Frontal cortex (tissue), 4 donors: Measurements from ENCODE around the gene BCL11B. TPM values are rescaled to one million over a fixed set of nuclear protein-coding genes. Genes with fewer than 3 reads are reported as not detected.
A peak's percentile ranks its signal among the peaks of the same experiment; 100 is the strongest.

Experiments
- DNase-seq, 2 donors: peaks; one replicate each; pipeline ENCODE4 v3.0.0; 2012; ENCODE audit warnings: low spot score in 2 of 2
- FAIRE-seq: peaks from 2 replicates; lab custom pipeline; 2012; peaks lifted over from hg19 to GRCh38; lab: Jason Lieb, UNC
- total RNA-seq: library from RNA; depleted of rRNA; stranded (reverse); fragments of >200 nt; gene quantifications from one replicate; pipeline ENCODE4 v1.2.3, GENCODE V29; 2014
- donor health status: control.
- donor health status: control.
- donor health status: control.

BCL11B gene
- total RNA-seq, 1 donor from 2014 or later, result 58.3 TPM

DNA sequence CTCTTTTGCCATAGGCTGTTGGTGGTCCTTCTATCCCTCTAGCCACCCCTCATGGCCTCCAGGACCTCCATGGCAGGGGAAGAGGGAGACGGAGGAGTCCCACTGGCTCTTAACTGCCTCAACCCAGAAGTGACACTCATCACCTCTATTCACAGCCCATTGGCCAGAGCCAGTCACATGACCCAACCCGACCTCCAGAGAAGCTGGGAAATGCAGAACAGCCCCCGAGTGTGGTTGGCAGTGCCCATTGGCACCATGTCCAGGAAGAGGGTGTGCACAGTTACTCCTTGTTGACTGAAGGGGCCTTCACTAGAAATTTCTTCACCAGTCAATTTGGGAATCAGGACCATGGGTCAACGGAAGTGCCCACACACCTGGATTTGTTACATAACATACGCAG is 17.0 kb upstream of the BCL11B start:
- FAIRE-seq (no peak), DNase-seq (no peak)

DNA sequence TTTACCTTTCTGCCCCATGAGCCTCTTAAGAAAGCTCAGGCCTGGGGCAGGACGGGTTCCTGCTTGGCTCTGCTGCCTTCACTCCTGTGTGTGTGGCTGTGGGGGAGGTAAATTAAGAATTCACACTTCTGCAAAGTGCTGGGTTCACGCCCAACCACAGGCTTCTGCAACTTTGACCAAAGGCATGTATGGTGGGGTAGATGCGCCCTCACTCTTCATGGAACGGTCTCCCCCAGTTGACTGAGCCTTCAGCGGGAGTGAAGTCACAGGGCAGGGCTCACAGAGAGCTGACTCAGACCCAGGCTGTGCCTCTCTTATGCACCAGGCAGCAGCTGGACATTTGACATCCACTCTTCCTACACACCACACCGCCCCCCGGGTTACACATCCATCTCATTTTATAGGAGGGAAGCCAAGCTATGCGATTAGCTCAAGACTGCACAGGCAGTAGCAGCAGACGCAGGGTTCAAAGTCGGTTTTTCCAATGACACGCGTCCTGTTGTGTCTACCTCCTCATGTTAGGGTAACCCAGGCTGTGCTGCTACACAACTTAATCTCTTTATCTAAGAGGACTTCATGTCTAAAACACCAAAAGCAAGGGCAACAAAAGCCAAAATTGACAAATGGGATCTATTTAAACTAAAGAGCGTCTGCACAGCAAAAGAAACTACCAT is 15.4 kb upstream of the BCL11B start:
- no peak for FAIRE-seq
- DNase-seq, result no peak

GRCh38 chr14:99286761-99287160 is 14.8 kb upstream of the BCL11B start:
- FAIRE-seq, result no peak
- no peak for DNase-seq

GRCh38 chr14:99284254-99285004 is 12.4 kb upstream of the BCL11B start:
- FAIRE-seq (no peak), DNase-seq (no peak)

- no peak for FAIRE-seq
- no peak for DNase-seq
Observed at GRCh38 chr14:99282261-99283050, 10.5 kb upstream of the BCL11B start.

DNA sequence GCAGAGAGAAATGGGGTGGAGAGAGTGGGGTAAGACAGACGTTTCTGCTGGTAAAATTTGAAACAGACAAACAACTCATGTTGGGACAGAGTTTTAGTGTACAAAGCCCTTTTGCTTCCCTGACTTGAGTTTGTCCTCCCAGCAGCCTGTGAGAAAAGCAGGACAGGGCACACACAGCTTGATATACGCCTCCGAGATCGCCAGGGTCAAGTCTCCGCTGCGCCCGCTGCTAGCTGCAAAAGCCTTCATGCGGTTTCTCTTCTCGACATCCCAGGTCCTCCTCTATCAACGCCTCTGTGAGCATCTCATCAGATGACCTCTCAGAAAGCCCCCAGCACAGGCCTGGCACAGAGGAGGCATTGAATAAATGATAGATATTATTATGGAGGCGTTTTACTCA is 9.4 kb upstream of the BCL11B start:
- DNase-seq, result no peak
- no peak for FAIRE-seq

DNA sequence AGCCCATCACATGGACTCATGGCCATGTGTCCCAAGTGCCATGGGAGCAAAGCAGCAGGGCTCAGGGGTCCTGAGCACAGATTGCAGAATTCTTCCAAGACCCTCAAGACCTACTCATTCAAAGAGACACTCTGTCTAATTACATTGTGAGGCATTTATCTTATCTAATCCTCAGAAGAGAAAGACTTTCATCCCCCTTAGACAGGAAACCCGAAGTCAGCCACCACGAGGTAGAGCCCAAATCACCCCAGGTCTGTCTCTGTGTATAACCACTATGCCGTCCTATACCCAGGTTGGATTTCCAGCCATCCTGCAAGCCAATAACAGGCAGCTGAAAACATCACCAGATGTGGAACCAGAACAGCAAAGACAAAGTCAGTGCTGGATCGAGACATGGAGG is 8.9 kb upstream of the BCL11B start:
- FAIRE-seq, result no peak
- no peak for DNase-seq

GRCh38 chr14:99280066-99280731 is 8.2 kb upstream of the BCL11B start:
- FAIRE-seq (no peak), DNase-seq (no peak)

DNA sequence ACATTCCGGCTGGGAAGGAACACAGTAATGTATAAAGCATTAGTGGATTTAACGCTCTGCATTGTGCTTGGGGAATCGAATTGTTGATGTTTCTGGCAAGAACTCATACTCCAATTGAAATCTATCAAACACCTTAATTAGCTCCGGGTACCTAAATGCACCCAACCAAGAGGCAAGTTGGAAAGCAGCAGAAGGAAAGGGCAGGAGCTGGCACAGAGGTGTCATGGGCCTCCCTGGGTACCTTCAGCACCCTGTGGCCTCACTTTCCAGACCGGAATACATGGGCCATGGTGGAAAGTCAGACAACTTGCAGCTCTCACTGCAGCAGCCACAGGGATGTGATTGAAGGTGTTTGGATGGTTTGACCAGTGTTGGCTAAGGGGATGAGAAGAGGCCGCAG is 6.8 kb upstream of the BCL11B start:
- FAIRE-seq, result no peak
- no peak for DNase-seq

DNA sequence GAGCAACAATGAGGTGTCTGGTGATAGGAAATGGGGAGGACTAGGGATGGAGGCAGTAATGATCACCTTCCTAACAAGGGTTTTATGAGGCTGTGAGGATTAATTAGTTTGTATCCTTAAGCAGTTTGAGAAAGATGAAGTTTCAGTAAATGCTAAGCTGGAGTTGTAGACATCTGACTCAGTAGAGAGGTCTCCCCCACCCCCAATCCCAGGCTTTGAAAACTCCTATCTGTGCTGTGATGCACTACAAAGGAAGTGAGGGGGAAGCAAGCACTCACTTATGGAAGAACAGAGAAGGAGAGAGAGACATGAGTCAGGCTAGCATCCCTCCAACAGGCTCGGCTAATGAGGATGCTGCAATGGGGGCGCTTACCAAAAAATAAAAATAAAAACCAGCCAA is 5.5 kb upstream of the BCL11B start:
- DNase-seq (no peak), FAIRE-seq (no peak)

DNA sequence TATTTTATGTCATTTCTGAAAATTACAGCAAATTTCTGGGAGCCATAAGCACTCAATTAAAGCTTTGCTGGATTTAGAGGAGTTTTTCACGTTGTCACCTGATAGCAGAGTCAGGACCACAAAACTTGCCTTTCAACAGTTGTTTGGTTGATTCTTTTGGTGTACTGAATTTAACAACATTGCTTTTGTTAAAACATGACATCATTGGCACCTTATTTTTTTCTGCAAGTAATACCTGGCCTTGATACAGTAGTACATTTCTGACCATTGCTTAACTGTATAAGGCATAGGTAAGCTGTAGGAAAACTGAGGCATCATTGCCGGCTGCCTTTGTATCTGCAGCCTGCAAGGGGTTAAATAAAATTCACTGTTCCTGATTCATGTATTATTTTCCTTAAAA is 4.5 kb upstream of the BCL11B start:
- no peak for DNase-seq
- no peak for FAIRE-seq

GRCh38 chr14:99275222-99275584 is 3.2 kb upstream of the BCL11B start:
- FAIRE-seq (no peak), DNase-seq (no peak)

DNA sequence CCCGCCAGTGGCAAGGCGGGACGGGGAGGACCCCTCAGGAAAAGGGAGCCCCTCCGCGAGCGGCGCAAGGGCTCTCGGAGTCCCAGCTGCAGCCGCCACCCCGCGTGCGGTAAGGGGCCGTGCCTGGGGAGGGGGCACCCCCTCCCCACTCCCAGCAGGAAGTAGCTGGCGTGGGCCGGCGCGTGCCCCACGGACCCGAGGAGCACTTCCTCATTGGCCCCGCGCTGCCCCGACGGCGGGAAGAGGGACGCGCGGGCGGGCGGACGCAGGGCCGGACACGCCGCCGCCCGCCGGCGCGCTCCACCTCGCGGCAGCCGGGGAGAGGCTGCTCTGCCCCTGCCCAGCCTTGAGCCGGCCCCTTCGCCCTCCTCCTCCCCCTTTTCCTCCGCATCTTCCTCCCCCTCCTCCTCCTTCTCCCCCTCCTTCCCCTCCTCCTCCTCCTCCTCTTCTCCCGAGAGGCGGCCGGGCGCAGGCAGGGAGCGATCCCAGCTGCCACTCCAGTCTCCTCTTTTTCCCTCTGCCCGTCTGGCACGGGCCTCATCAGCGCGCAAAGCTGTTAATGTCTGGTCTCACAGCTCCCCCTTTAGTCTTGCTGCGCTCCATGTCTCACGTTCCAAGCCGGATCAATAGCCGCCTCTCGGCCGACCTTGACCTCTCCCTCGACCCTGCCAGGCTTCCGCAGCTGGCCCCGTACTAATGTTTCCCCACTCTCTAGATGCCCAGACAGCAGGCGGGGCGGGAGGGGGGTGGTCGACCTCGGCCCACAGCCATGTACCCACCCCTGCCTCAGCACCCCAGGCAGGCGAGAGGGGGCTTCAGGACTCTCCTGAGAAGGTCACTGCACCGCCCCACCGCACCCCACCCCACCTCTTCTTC is 2.6 kb upstream of the BCL11B start:
- DNase-seq (peak; percentile 52 to 64), FAIRE-seq (no peak)

- no peak for DNase-seq
- no peak for FAIRE-seq
Observed at GRCh38 chr14:99273766-99274345, 1.9 kb upstream of the BCL11B start.

DNA sequence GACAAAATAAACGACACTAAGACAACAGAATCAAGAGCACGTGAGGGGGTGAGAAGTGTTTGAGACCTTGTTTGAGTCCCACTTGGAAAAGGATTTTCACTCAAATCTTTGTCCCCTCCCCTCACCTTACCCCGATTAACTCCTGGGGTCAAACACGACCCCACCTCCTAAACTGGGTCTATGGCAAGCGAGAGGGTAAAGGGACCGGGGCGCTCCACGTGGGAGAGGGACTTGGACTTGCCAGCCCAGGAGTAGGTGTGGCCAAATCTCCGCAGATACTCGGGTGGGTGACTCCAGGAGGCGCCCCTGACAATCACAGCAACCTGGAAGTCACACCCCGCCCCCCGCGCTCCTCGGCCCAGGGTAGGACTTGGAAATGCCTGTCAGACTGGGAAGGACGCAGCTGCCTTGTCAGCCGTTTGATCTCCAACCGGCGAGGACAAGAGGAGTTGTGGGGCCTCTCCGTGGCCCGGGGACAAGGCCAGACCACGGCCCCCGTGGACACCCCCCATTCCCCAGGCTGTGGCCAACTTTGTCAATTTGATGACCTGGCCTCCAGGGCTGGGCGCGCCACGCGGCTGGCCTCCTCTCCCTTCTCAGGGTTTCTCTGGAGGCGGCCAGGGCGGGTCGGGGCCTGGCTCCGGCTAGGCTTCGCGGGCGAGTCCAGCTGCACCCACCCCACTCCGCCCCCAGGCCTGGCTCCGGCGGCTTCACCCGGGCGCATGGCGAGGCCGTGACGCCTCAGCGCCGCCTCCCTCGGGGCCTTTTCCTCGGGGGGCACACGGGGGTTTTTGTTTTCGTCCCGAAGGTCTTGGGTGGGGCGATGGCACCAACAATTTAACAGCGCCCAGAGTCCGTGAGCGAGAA is 1.1 kb upstream of the BCL11B start:
- FAIRE-seq, result no peak
- DNase-seq, result no peak

GRCh38 chr14:99272632-99272898 is 568 bp upstream of the BCL11B start:
- DNase-seq (no peak), FAIRE-seq (no peak)

- no peak for FAIRE-seq
Observed at GRCh38 chr14:99271221-99271941, 616 bp downstream of the BCL11B start.

More at GRCh38 chr14:99271221-99271941, 616 bp downstream of the BCL11B start:
- DNase-seq, result no peak
